ENCODE results near the gene DLGAP1.

DNA sequence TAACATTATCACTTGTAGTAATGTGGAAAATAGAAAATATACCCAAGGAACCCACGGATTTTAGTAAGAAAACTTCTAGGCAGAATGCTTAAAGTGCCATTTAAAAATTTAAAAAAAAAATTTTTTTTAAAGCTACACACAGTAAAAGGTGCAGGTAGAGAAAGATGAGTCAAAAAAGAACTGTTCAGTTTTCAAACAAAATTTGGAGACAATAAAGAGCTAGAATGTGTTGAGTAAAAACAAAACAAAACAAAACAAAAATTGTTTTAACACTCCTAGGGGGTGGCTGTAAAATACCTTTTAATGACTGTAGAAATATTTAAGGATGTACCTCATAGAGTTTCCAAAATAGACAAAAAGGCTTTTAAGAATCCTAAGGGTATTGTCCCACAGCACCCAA is 793.1 kb downstream of the DLGAP1 start:
- TF ChIP-seq, protein P1, sequence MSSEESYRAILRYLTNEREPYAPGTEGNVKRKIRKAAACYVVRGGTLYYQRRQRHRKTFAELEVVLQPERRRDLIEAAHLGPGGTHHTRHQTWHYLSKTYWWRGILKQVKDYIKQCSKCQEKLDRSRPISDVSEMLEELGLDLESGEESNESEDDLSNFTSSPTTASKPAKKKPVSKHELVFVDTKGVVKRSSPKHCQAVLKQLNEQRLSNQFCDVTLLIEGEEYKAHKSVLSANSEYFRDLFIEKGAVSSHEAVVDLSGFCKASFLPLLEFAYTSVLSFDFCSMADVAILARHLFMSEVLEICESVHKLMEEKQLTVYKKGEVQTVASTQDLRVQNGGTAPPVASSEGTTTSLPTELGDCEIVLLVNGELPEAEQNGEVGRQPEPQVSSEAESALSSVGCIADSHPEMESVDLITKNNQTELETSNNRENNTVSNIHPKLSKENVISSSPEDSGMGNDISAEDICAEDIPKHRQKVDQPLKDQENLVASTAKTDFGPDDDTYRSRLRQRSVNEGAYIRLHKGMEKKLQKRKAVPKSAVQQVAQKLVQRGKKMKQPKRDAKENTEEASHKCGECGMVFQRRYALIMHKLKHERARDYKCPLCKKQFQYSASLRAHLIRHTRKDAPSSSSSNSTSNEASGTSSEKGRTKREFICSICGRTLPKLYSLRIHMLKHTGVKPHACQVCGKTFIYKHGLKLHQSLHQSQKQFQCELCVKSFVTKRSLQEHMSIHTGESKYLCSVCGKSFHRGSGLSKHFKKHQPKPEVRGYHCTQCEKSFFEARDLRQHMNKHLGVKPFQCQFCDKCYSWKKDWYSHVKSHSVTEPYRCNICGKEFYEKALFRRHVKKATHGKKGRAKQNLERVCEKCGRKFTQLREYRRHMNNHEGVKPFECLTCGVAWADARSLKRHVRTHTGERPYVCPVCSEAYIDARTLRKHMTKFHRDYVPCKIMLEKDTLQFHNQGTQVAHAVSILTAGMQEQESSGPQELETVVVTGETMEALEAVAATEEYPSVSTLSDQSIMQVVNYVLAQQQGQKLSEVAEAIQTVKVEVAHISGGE (CRISPR knock-in tag; IDR thresholded peaks at IDR 0.05): no peak
- TF ChIP-seq SREBF2 (IDR thresholded peaks at IDR 0.05; ENCODE audit: low read length): no peak
- TF ChIP-seq, protein P2, sequence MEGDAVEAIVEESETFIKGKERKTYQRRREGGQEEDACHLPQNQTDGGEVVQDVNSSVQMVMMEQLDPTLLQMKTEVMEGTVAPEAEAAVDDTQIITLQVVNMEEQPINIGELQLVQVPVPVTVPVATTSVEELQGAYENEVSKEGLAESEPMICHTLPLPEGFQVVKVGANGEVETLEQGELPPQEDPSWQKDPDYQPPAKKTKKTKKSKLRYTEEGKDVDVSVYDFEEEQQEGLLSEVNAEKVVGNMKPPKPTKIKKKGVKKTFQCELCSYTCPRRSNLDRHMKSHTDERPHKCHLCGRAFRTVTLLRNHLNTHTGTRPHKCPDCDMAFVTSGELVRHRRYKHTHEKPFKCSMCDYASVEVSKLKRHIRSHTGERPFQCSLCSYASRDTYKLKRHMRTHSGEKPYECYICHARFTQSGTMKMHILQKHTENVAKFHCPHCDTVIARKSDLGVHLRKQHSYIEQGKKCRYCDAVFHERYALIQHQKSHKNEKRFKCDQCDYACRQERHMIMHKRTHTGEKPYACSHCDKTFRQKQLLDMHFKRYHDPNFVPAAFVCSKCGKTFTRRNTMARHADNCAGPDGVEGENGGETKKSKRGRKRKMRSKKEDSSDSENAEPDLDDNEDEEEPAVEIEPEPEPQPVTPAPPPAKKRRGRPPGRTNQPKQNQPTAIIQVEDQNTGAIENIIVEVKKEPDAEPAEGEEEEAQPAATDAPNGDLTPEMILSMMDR (IDR thresholded peaks at IDR 0.05 in 2 of 3, conservative IDR thresholded peaks at IDR 0.05 in 1 of 3; ENCODE audit: control insufficient read depth in 2 of 3, extremely low read depth in 1 of 3, insufficient read depth in 1 of 3, low read depth in 3 of 3, low read length in 3 of 3): no peak
